ENCODE data around the gene FRMD4A. TPM values are rescaled to one million over a fixed set of nuclear protein-coding genes. Genes with fewer than 3 reads are reported as not detected.

Gene FRMD4A
- polyA plus RNA-seq, 1 donor (not counting 4 experiments of a cell fraction or from before 2014, with no cell fraction given) = 12.9 TPM

DNA sequence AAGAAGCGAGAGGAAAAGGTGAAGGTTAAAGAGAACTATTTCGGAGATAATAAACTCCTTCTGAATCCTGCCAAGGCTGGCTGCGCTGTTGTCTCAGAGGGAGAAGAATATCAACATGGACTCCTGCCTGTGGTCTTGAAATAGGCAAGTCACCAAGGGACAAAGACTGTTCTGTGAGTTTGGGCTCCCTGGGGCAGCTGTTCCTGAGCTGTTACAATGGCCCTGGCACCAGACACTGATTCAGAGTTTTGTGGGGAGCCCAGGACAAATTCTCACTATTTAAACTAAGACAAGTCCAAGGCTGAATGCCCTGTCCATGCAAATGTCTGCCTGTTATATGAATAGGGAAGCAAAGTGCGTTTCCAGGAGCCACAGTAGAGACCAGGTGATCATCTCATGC is 662.6 kb downstream of the FRMD4A start:
- Histone ChIP-seq H4K20me1 (ENCODE audit: control insufficient read depth, extremely low read depth, insufficient read depth, low read length) (no peaks in the 10 kb centered on the region), H3K79me2 (ENCODE audit: control insufficient read depth, insufficient read depth, low read length) (no peaks in the 10 kb centered on the region), H3K27ac (ENCODE audit: control insufficient read depth, insufficient read depth, low read length) (no peak overlapping the region), H2AFZ (ENCODE audit: control insufficient read depth, low read length) (no peak overlapping the region), H3K36me3 (ENCODE audit: control insufficient read depth in 2 of 2, extremely low read depth in 1 of 2, insufficient read depth in 2 of 2, low read length in 2 of 2) (peaks cover 10 to 26% of the 10 kb centered on the region in 2 experiments), H3K4me1 (ENCODE audit: control insufficient read depth, extremely low read depth, insufficient read depth, low read length) (no peaks in the 10 kb centered on the region), H3K9me3 (ENCODE audit: control insufficient read depth, low read depth, low read length) (no peaks in the 10 kb centered on the region), H3K4me3 (ENCODE audit: control insufficient read depth in 2 of 3, extremely low read depth in 1 of 3, insufficient read depth in 2 of 3, low read depth in 1 of 3, low read length in 3 of 3) (no peak overlapping the region), H3K9ac (ENCODE audit: control insufficient read depth, extremely low read depth, insufficient read depth, low read length) (no peak overlapping the region), H3K4me2 (ENCODE audit: control insufficient read depth, extremely low read depth, insufficient read depth, low read depth, low read length) (no peak overlapping the region), H3K27me3 (ENCODE audit: control insufficient read depth, extremely low read depth, insufficient read depth, low read length) (no peaks in the 10 kb centered on the region), H3K9me1 (ENCODE audit: control insufficient read depth, extremely low read depth, insufficient read depth, low read length) (no peaks in the 10 kb centered on the region)
- FAIRE-seq (no peak), DNase-seq (ENCODE audit: low read depth, low spot score) (no peak)
- TF ChIP-seq, protein P1, sequence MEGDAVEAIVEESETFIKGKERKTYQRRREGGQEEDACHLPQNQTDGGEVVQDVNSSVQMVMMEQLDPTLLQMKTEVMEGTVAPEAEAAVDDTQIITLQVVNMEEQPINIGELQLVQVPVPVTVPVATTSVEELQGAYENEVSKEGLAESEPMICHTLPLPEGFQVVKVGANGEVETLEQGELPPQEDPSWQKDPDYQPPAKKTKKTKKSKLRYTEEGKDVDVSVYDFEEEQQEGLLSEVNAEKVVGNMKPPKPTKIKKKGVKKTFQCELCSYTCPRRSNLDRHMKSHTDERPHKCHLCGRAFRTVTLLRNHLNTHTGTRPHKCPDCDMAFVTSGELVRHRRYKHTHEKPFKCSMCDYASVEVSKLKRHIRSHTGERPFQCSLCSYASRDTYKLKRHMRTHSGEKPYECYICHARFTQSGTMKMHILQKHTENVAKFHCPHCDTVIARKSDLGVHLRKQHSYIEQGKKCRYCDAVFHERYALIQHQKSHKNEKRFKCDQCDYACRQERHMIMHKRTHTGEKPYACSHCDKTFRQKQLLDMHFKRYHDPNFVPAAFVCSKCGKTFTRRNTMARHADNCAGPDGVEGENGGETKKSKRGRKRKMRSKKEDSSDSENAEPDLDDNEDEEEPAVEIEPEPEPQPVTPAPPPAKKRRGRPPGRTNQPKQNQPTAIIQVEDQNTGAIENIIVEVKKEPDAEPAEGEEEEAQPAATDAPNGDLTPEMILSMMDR (optimal IDR thresholded peaks at IDR 0.05 in 1 of 3, IDR thresholded peaks at IDR 0.05 in 1 of 3, conservative IDR thresholded peaks at IDR 0.05 in 1 of 3; ENCODE audit: extremely low read depth in 1 of 3, insufficient read depth in 2 of 3, low read length in 3 of 3) = no peak
- TF ChIP-seq EZH2 (IDR thresholded peaks at IDR 0.05; ENCODE audit: low read length) = no peak
- dilution Hi-C loops (cut with MboI; ENCODE audit: extremely low pct_ligation_motif_present, low sequenced_read_pairs) = no loop called here

DNA sequence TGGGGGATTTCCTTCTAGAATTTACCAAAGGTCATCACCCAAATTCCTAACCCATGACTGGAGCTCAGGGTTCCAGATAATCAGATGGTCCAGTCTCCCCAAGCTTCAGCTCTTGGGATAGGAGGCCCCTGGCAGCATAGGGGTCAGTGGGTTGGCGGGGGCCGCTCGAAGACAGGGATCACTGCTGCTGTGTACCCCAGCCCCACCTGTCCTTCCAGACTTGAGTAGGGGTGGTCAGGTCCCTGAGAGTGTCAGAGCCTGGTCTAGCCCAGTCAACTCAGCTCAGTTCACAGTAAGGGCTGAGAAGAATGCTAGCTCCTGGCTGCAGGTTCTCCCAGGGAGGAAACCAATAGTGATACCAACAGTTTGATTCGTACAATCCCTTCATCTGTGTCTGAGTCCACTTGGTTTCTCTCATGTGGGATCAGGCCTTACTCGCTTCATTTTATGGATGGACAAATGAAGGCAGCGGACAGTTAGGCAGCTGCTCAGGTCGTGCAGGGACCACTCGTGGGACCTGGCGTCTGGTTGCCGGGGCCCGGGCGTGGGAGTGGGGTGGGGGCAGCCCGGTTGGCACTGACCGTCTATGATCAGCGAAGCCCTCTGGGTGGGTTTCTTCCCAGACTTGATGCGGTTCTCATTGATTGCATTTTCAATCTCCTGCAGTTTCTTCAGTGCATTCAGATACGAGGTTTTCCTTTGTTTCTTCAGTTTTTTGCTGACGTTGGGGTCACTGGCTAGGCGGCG is 665.0 kb downstream of the FRMD4A start:
- Histone ChIP-seq H3K4me3 (ENCODE audit: control insufficient read depth in 2 of 3, extremely low read depth in 1 of 3, insufficient read depth in 2 of 3, low read depth in 1 of 3, low read length in 3 of 3) (no peak overlapping the region), H2AFZ (ENCODE audit: control insufficient read depth, low read length) (no peak overlapping the region), H3K27ac (ENCODE audit: control insufficient read depth, insufficient read depth, low read length) (no peak overlapping the region), H3K9ac (ENCODE audit: control insufficient read depth, extremely low read depth, insufficient read depth, low read length) (no peak overlapping the region), H3K9me3 (ENCODE audit: control insufficient read depth, low read depth, low read length) (no peaks in the 10 kb centered on the region), H3K36me3 (ENCODE audit: control insufficient read depth in 2 of 2, extremely low read depth in 1 of 2, insufficient read depth in 2 of 2, low read length in 2 of 2) (peaks cover 10 to 22% of the 10 kb centered on the region in 2 experiments), H3K79me2 (ENCODE audit: control insufficient read depth, insufficient read depth, low read length) (no peaks in the 10 kb centered on the region), H3K27me3 (ENCODE audit: control insufficient read depth, extremely low read depth, insufficient read depth, low read length) (no peaks in the 10 kb centered on the region), H3K4me2 (ENCODE audit: control insufficient read depth, extremely low read depth, insufficient read depth, low read depth, low read length) (no peak overlapping the region), H3K9me1 (ENCODE audit: control insufficient read depth, extremely low read depth, insufficient read depth, low read length) (no peaks in the 10 kb centered on the region), H3K4me1 (ENCODE audit: control insufficient read depth, extremely low read depth, insufficient read depth, low read length) (peaks cover 12% of the 10 kb centered on the region), H4K20me1 (ENCODE audit: control insufficient read depth, extremely low read depth, insufficient read depth, low read length) (no peaks in the 10 kb centered on the region)
- FAIRE-seq (no peak), DNase-seq (ENCODE audit: low read depth, low spot score) (no peak)
- dilution Hi-C loops (cut with MboI; ENCODE audit: extremely low pct_ligation_motif_present, low sequenced_read_pairs) = no loop called here
- no peak for TF ChIP-seq EZH2 (IDR thresholded peaks at IDR 0.05; ENCODE audit: low read length)
- TF ChIP-seq, protein P1 (optimal IDR thresholded peaks at IDR 0.05 in 1 of 3, IDR thresholded peaks at IDR 0.05 in 1 of 3, conservative IDR thresholded peaks at IDR 0.05 in 1 of 3; ENCODE audit: extremely low read depth in 1 of 3, insufficient read depth in 2 of 3, low read length in 3 of 3) = no peak
